Measurements from ENCODE around the gene SLC41A3.

SLC41A3 gene

GRCh38 chr3:126083913-126084767 lies at the start of gene SLC41A3:
TSS of gene SLC41A3 (minus strand) at chr3:126084124. CDS start at chr3:126068219, 15,905 bp downstream.
- H3K4me3 ChIP-seq (ENCODE audit: low read length) = peak within 1 kb of the TSS; percentile 76
- TF ChIP-seq ZNF274 (IDR thresholded peaks at IDR 0.05; ENCODE audit: low read depth, low read length) = no peak

- TF ChIP-seq ZNF274 (IDR thresholded peaks at IDR 0.05; ENCODE audit: low read depth, low read length) = no peak
- no peak overlapping the region for H3K4me3 ChIP-seq (ENCODE audit: low read length)
Observed at GRCh38 chr3:126133606-126134005, 49.7 kb upstream of the SLC41A3 start.

GRCh38 chr3:126132751-126133511 lies 49.0 kb upstream of the SLC41A3 start:
- TF ChIP-seq ZNF274 (IDR thresholded peaks at IDR 0.05; ENCODE audit: low read depth, low read length) = no peak
- no peak overlapping the region for H3K4me3 ChIP-seq (ENCODE audit: low read length)

GRCh38 chr3:126131881-126132750 lies 48.2 kb upstream of the SLC41A3 start:
- H3K4me3 ChIP-seq (ENCODE audit: low read length) = no peak overlapping the region
- TF ChIP-seq ZNF274 (IDR thresholded peaks at IDR 0.05; ENCODE audit: low read depth, low read length) = no peak

- H3K4me3 ChIP-seq (ENCODE audit: low read length) = no peak overlapping the region
- TF ChIP-seq ZNF274 (IDR thresholded peaks at IDR 0.05; ENCODE audit: low read depth, low read length) = no peak
Observed at GRCh38 chr3:126130981-126131745, 47.2 kb upstream of the SLC41A3 start.

- no peak overlapping the region for H3K4me3 ChIP-seq (ENCODE audit: low read length)
Observed at GRCh38 chr3:126130081-126130855, 46.3 kb upstream of the SLC41A3 start.

GRCh38 chr3:126129398-126129891 lies 45.5 kb upstream of the SLC41A3 start:
- H3K4me3 ChIP-seq (ENCODE audit: low read length) = no peak overlapping the region
- TF ChIP-seq ZNF274 (IDR thresholded peaks at IDR 0.05; ENCODE audit: low read depth, low read length) = no peak

More at GRCh38 chr3:126130081-126130855, 46.3 kb upstream of the SLC41A3 start:
- TF ChIP-seq ZNF274 (IDR thresholded peaks at IDR 0.05; ENCODE audit: low read depth, low read length) = no peak

- TF ChIP-seq ZNF274 (IDR thresholded peaks at IDR 0.05; ENCODE audit: low read depth, low read length) = no peak
- H3K4me3 ChIP-seq (ENCODE audit: low read length) = no peak overlapping the region
Observed at GRCh38 chr3:126128504-126129397, 44.8 kb upstream of the SLC41A3 start.

GRCh38 chr3:126127904-126128303 lies 44.0 kb upstream of the SLC41A3 start:
- no peak for TF ChIP-seq ZNF274 (IDR thresholded peaks at IDR 0.05; ENCODE audit: low read depth, low read length)
- H3K4me3 ChIP-seq (ENCODE audit: low read length) = no peak overlapping the region

GRCh38 chr3:126127452-126127851 lies 43.5 kb upstream of the SLC41A3 start:
- TF ChIP-seq ZNF274 (IDR thresholded peaks at IDR 0.05; ENCODE audit: low read depth, low read length) = no peak
- no peak overlapping the region for H3K4me3 ChIP-seq (ENCODE audit: low read length)

GRCh38 chr3:126126811-126127431 lies 43.0 kb upstream of the SLC41A3 start:
- TF ChIP-seq ZNF274 (IDR thresholded peaks at IDR 0.05; ENCODE audit: low read depth, low read length) = no peak
- H3K4me3 ChIP-seq (ENCODE audit: low read length) = no peak overlapping the region
